Spleen (tissue), 11 donors: Measurements from ENCODE around the gene RNF215. TPM values are rescaled to one million over a fixed set of nuclear protein-coding genes. Genes with fewer than 3 reads are reported as not detected.

Source experiments
- DNase-seq: peaks from one replicate; pipeline ENCODE4 v3.0.0-alpha.2; 2020
- H3K27ac ChIP-seq, 8 donors: fragments of 200-600 bp; sonication (generic) in 7 of 8; 1 replicate in 4 of 8; 2 replicates in 4 of 8; pipeline versions ENCODE4 v1.5.0 to v1.8.0; 2016 to 2021; ENCODE audit warnings: inconsistent platforms in 4 of 8, mild to moderate bottlenecking in 4 of 8, moderate library complexity in 1 of 8
- H3K27me3 ChIP-seq, 7 donors: fragments of 200-600 bp; sonication (generic) in 6 of 7; replicated peaks in 1 of 7; 1 replicate in 4 of 7; 2 replicates in 3 of 7; pipeline versions ENCODE4 v1.5.0 to v1.8.0; 2016 to 2021; ENCODE audit warnings: inconsistent platforms in 3 of 7, mild to moderate bottlenecking in 1 of 7
- H3K36me3 ChIP-seq, 6 donors: fragments of 200-600 bp; sonication (generic) in 5 of 6; 1 replicate in 4 of 6; 2 replicates in 2 of 6; pipeline versions ENCODE4 v1.5.0 to v1.8.0; 2016 to 2021; ENCODE audit warnings: inconsistent platforms in 2 of 6
- H3K4me1 ChIP-seq, 6 donors: fragments of 200-600 bp; sonication (generic) in 5 of 6; 1 replicate in 3 of 6; 2 replicates in 3 of 6; pipeline versions ENCODE4 v1.5.0 to v1.8.0; 2016 to 2021; ENCODE audit warnings: inconsistent platforms in 3 of 6
- H3K4me3 ChIP-seq, 8 donors: fragments of 200-600 bp; sonication (generic) in 7 of 8; 1 replicate in 4 of 8; 2 replicates in 4 of 8; pipeline versions ENCODE4 v1.5.0 to v1.8.0; 2016 to 2021; ENCODE audit warnings: inconsistent platforms in 4 of 8, mild to moderate bottlenecking in 4 of 8, moderate library complexity in 2 of 8
- H3K9me3 ChIP-seq, 8 donors: fragments of 200-600 bp; sonication (generic) in 7 of 8; 1 replicate in 4 of 8; 2 replicates in 4 of 8; pipeline versions ENCODE4 v1.5.0 to v1.8.0; 2016 to 2021; ENCODE audit warnings: inconsistent platforms in 4 of 8
- POLR2A ChIP-seq, 3 donors: fragments of 450-650 bp; IDR thresholded peaks; one replicate each; pipeline ENCODE4 v1.5.1; 2017; ENCODE audit warnings: antibody characterized with exemption in 3 of 3, mild to moderate bottlenecking in 1 of 3
- POLR2AphosphoS5 ChIP-seq, 3 donors: sonication (generic); formaldehyde crosslinking; IDR thresholded peaks; one replicate each; pipeline ENCODE4 v1.5.1; 2017; ENCODE audit warnings: antibody characterized with exemption in 3 of 3
- WGBS, 5 donors: extraction: QIAGEN DNeasy Blood & Tissue Kit in 3 of 5; methylation state at CpG; one replicate each; pipeline versions ENCODE4 v1.1.5 to v1.1.7; 2013 to 2018; 5-methylcytosine and 5-hydroxymethylcytosine counted together
- intact Hi-C: fragments of 100-400 bp; cut with DNase I; formaldehyde crosslinking; loops from one replicate; pipeline ENCODE4 v1.15.0; 2023; ENCODE audit warnings: low total_unique reads
- polyA plus RNA-seq, 3 donors: library from polyadenylated mRNA; stranded (reverse); fragments of 200-250 nt; gene quantifications; one replicate each; pipeline ENCODE4 v1.2.1, GENCODE V29; 2013
- small RNA-seq, 4 donors: library from RNA; depleted of rRNA; stranded (forward); fragments of <200 nt; gene quantifications; one replicate each; pipeline ENCODE3, GENCODE V24; 2016
- total RNA-seq, 7 donors: library from RNA; depleted of rRNA in 3 of 7; stranded (reverse); fragments of >200 nt in 3 of 7; fragmentation: NEBNext Ultra II Directional in 4 of 7; extraction: Animal tissue kit (Norgen Biotek cat#: 25700) in 4 of 7; gene quantifications; one replicate each; pipeline versions ENCODE4 v1.1.0 to v1.2.1, GENCODE V29; 2016 to 2021
- TF ChIP-seq, protein P1 (sequence below), 11 experiments: fragments of 200-600 bp in 7 of 11; fragments of 450-650 bp in 4 of 11; sonication (generic) in 4 of 11; IDR thresholded peaks in 8 of 11; conservative IDR thresholded peaks in 3 of 11; 1 replicate in 7 of 11; 2 replicates in 4 of 11; pipeline versions ENCODE4 v1.4.0 to v1.8.0; 2016 to 2021; ENCODE audit warnings: antibody characterized with exemption in 11 of 11, inconsistent platforms in 4 of 11, mild to moderate bottlenecking in 1 of 11
- donor health status: healthy with polysubstance abuse.
- donor health status: DM: no; HTN: no; CAD: no; lungs with moderate emphysema.
- donor health status: DM: no; HTN: no; CAD: no.
- donor health status: Bipolar disorder and iron deficiency.
- donor health status: healthy.
- donor health status: DM: no; HTN: no; CAD: no.
- donor health status: DM: yes; HTN: yes; CAD: no.

The RNF215 gene
- total and polyA plus RNA-seq, 10 donors: 6.5 to 19.5 (median 12.8) TPM

DNA sequence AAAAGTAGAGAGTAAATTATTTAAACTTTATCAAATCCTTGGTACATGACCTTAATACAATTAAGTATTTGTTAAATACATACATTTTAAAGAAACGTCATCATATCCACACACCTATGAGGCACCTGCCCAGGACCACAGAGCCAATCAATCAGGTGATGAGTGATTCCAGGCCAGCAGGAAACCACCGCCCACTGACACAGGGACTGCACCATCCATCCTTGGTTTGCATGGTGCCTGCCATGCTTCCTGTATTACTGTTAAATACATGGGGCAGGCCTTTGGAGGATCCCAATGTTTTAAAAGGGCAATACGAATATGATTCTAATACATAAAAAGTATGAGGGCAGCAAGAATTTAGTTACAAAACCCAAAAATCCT is 53.5 kb downstream of the RNF215 start:
- WGBS, 5 donors: 78 to 93% (median 89%) methylated on average over 3 of the region's 3 CpGs
- peaks cover 10 to 100% (median 83%) of the 10 kb centered on the region in 6 donors for H3K36me3 ChIP-seq
- H3K27me3 ChIP-seq: no peaks in the 10 kb centered on the region
- H3K4me1 ChIP-seq: peaks cover 0 to 31% (median 8%) of the 10 kb centered on the region in 6 donors
- no peak overlapping the region for H3K4me3 ChIP-seq
- intact Hi-C loops: no loop called here
- no peaks in the 10 kb centered on the region for H3K9me3 ChIP-seq
- TF ChIP-seq POLR2A (IDR thresholded peaks at IDR 0.05) (no peak), POLR2AphosphoS5 (IDR thresholded peaks at IDR 0.05) (no peak)
- TF ChIP-seq, protein P1, sequence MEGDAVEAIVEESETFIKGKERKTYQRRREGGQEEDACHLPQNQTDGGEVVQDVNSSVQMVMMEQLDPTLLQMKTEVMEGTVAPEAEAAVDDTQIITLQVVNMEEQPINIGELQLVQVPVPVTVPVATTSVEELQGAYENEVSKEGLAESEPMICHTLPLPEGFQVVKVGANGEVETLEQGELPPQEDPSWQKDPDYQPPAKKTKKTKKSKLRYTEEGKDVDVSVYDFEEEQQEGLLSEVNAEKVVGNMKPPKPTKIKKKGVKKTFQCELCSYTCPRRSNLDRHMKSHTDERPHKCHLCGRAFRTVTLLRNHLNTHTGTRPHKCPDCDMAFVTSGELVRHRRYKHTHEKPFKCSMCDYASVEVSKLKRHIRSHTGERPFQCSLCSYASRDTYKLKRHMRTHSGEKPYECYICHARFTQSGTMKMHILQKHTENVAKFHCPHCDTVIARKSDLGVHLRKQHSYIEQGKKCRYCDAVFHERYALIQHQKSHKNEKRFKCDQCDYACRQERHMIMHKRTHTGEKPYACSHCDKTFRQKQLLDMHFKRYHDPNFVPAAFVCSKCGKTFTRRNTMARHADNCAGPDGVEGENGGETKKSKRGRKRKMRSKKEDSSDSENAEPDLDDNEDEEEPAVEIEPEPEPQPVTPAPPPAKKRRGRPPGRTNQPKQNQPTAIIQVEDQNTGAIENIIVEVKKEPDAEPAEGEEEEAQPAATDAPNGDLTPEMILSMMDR (IDR thresholded peaks at IDR 0.05 in 8 of 11, conservative IDR thresholded peaks at IDR 0.05 in 3 of 11): no peak
- H3K27ac ChIP-seq: peak overlapping the region in 1 of 8 donors; percentile 34
- DNase-seq: no peak

DNA sequence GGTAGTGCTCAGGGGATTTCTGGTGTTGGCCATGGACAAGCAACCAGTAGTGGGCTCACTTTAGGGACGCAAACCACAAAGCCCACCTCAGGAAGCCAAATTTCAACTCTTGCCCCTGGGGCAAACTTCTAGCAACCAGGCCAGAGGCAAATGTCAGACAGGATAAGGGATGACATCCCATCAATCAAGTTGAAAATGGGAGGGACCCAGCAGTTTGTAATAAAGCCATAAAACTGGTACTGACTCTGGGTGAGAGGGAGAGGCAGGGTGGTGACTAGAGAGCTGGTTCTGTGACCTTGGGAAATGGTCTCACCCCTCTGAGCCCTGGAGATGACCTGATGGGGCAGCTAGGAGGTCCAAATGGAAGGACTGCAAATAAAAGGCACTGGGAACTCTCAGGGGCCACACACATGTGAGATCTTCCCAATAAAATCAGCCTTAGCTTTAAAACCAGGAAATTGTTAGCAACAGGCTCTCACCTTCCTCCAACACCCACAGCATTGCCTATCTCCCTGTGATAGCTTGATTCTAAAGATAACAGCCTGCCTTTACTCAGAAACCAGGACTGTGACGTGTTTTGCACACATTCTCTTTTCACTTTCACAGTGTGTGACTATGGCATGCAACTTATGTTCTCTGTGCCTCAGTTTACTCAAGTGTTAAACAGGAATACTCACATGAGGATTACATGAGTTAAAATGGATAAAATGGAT is 54.1 kb downstream of the RNF215 start:
- Histone ChIP-seq H3K4me3 (no peak overlapping the region), H3K9me3 (no peaks in the 10 kb centered on the region), H3K4me1 (peaks cover 0 to 26% (median 5%) of the 10 kb centered on the region in 6 donors), H3K27me3 (no peaks in the 10 kb centered on the region), H3K36me3 (peaks cover 10 to 98% (median 78%) of the 10 kb centered on the region in 6 donors), H3K27ac (peak overlapping the region in 2 of 8 donors; percentile 34 to 35)
- 79 to 97% (median 91%) methylated on average over 2 of the region's 2 CpGs for WGBS, 5 donors
- DNase-seq: no peak
- intact Hi-C loops: no loop called here
- TF ChIP-seq, protein P1 (IDR thresholded peaks at IDR 0.05 in 8 of 11, conservative IDR thresholded peaks at IDR 0.05 in 3 of 11): no peak
- TF ChIP-seq POLR2AphosphoS5 (IDR thresholded peaks at IDR 0.05): no peak
- no peak for TF ChIP-seq POLR2A (IDR thresholded peaks at IDR 0.05)

DNA sequence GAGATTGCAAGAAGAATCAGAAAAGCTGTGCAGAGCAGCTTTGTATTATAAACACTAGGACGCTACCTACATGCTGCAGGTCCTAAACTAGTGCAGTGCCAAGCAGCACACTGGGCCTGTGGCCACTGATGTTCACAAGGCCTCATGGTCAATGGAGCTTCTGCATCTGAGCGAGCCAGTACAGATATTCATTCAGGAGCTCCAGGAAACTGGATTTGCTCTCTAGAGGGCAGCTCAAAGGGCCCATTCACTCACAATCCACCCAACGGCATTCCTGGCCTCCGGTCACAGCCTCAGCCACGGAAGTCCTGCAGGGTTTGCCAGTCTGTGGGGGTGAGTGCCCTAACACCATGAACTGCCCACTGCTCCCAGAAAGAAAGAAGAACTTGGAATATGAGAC is 54.7 kb downstream of the RNF215 start:
- TF ChIP-seq POLR2A (IDR thresholded peaks at IDR 0.05) (no peak), POLR2AphosphoS5 (IDR thresholded peaks at IDR 0.05) (peak in 2 of 3 donors; percentile 9 to 26)
- TF ChIP-seq, protein P1 (IDR thresholded peaks at IDR 0.05 in 8 of 11, conservative IDR thresholded peaks at IDR 0.05 in 3 of 11): no peak
- WGBS, 5 donors: 80 to 95% (median 92%) methylated on average over 4 to 5 of the region's 5 CpGs
- Histone ChIP-seq H3K4me3 (no peak overlapping the region), H3K9me3 (no peaks in the 10 kb centered on the region), H3K27ac (peak overlapping the region in 2 of 8 donors; percentile 34 to 35), H3K27me3 (no peaks in the 10 kb centered on the region), H3K36me3 (peaks cover 10 to 92% (median 72%) of the 10 kb centered on the region in 6 donors), H3K4me1 (peaks cover under 1 to 26% (median 3%) of the 10 kb centered on the region in 6 donors)
- intact Hi-C loops: no loop called here
- no peak for DNase-seq

Small RNA genes lying within 50 kb of the gene (small RNA-seq; reads per million reads assigned to genes)
- gene AC004832.3: 0 reads per million in 4 donors
- 0 reads per million in 4 donors for gene RNU6-564P

Other genes starting within 250 kb of the RNF215 start
- gene LIF, start 140.7 kb downstream of the RNF215 start, total RNA-seq: 1 to 10 TPM in 3 of 7 donors, under 1 TPM in 2, not detected in 2; 0.32 to 3.2 (median 2.3) TPM
- gene LIF, start 140.7 kb downstream of the RNF215 start, polyA plus RNA-seq: under 1 TPM; 0.21 to 0.77 (median 0.24) TPM
- gene OSM, start 120.6 kb downstream of the RNF215 start, total RNA-seq: 10 to 100 TPM in 2 of 7 donors, 1 to 10 TPM in 5; 2.1 to 16.8 (median 4.5) TPM
- gene OSM, start 120.6 kb downstream of the RNF215 start, polyA plus RNA-seq: 1 to 10 TPM; 1.2 to 2.1 (median 1.7) TPM
- gene CASTOR1, start 97.9 kb downstream of the RNF215 start, total RNA-seq: 10 to 100 TPM in 5 of 7 donors, 1 to 10 TPM in 2; 7.4 to 18.9 (median 14.6) TPM
- gene CASTOR1, start 97.9 kb downstream of the RNF215 start, polyA plus RNA-seq: 10 to 100 TPM in 2 of 3 donors, 1 to 10 TPM in 1; 5.6 to 12.8 (median 12.0) TPM
- 10 to 100 TPM; 26.8 to 46.4 (median 34.3) TPM for gene TBC1D10A, start 60.5 kb downstream of the RNF215 start, total RNA-seq
- 10 to 100 TPM; 21.1 to 37.4 (median 22.1) TPM for gene TBC1D10A, start 60.5 kb downstream of the RNF215 start, polyA plus RNA-seq
- gene SF3A1, start 30.5 kb downstream of the RNF215 start, total RNA-seq: 100 to 1,000 TPM; 154 to 223 (median 182) TPM
- gene SF3A1, start 30.5 kb downstream of the RNF215 start, polyA plus RNA-seq: 10 to 100 TPM; 14.9 to 22.8 (median 16.1) TPM
- 1 to 10 TPM; 2.1 to 8.1 (median 3.5) TPM for gene CCDC157, start 30.4 kb downstream of the RNF215 start, total RNA-seq
- 1 to 10 TPM; 2.5 to 4.6 (median 3.9) TPM for gene CCDC157, start 30.4 kb downstream of the RNF215 start, polyA plus RNA-seq
- 1 to 10 TPM in 6 of 7 donors, under 1 TPM in 1; 0.52 to 6.1 (median 2.4) TPM for gene SEC14L2, start 9.6 kb upstream of the RNF215 start, total RNA-seq
- 1 to 10 TPM in 1 of 3 donors, under 1 TPM in 2; 0.54 to 1.5 (median 0.96) TPM for gene SEC14L2, start 9.6 kb upstream of the RNF215 start, polyA plus RNA-seq
- gene MTFP1, start 38.4 kb upstream of the RNF215 start, total RNA-seq: 10 to 100 TPM in 6 of 7 donors, 1 to 10 TPM in 1; 9.9 to 36.8 (median 15.4) TPM
- 10 to 100 TPM; 16.9 to 30.4 (median 26.4) TPM for gene MTFP1, start 38.4 kb upstream of the RNF215 start, polyA plus RNA-seq
- gene SEC14L3, start 84.6 kb upstream of the RNF215 start, total RNA-seq: not detected
- not detected for gene SEC14L3, start 84.6 kb upstream of the RNF215 start, polyA plus RNA-seq
- 1 to 10 TPM in 3 of 7 donors, under 1 TPM in 4; 0.18 to 1.6 (median 0.68) TPM for gene SEC14L4, start 118.3 kb upstream of the RNF215 start, total RNA-seq
- gene SEC14L4, start 118.3 kb upstream of the RNF215 start, polyA plus RNA-seq: under 1 TPM; 0.03 to 0.29 (median 0.07) TPM
- under 1 TPM in 5 of 7 donors, not detected in 2; 0.16 to 0.56 (median 0.23) TPM for gene SEC14L6, start 159.3 kb upstream of the RNF215 start, total RNA-seq
- gene SEC14L6, start 159.3 kb upstream of the RNF215 start, polyA plus RNA-seq: under 1 TPM; 0.03 to 0.06 (median 0.04) TPM
- gene GAL3ST1, start 187.3 kb upstream of the RNF215 start, total RNA-seq: 1 to 10 TPM in 1 of 7 donors, under 1 TPM in 1, not detected in 5; 0.69 to 2.1 TPM
- gene GAL3ST1, start 187.3 kb upstream of the RNF215 start, polyA plus RNA-seq: under 1 TPM; 0.15 to 0.51 (median 0.17) TPM
- 10 to 100 TPM; 39.0 to 61.5 (median 49.5) TPM for gene PES1, start 204.5 kb upstream of the RNF215 start, total RNA-seq
- gene PES1, start 204.5 kb upstream of the RNF215 start, polyA plus RNA-seq: 10 to 100 TPM; 45.4 to 72.7 (median 49.0) TPM
- gene TCN2, start 219.8 kb upstream of the RNF215 start, total RNA-seq: 100 to 1,000 TPM in 1 of 7 donors, 10 to 100 TPM in 6; 23.8 to 110 (median 73.7) TPM
- gene TCN2, start 219.8 kb upstream of the RNF215 start, polyA plus RNA-seq: 10 to 100 TPM in 1 of 3 donors, 1 to 10 TPM in 2; 7.3 to 23.1 (median 9.7) TPM
- 1 to 10 TPM; 2.2 to 6.7 (median 4.7) TPM for gene SLC35E4, start 248.4 kb upstream of the RNF215 start, total RNA-seq
- gene SLC35E4, start 248.4 kb upstream of the RNF215 start, polyA plus RNA-seq: 1 to 10 TPM in 1 of 3 donors, under 1 TPM in 2; 0.37 to 1.6 (median 0.94) TPM